ENCODE results near the gene GDPD3.

DNA sequence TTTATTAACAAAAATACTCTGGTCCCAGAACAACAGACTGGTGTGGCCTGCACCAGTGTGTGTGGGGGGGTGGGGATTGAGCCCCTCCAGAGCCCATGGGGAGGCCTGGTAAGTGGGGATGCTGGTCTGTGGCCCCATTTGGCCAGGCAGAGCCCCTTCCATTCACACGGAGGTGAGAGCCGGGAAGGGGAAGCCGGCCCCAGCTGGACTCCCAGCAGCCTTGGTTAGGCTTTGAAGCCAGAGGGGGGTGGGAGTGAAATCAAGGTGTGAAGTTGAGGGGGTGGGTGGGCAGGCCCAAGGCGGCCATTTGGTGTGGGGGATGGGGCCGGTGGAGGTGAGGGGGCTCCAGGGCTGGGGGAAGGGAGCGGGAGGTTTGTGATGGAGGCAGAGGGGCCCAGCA lies 27.5 kb downstream of the GDPD3 start:
- TF ChIP-seq, protein P1, sequence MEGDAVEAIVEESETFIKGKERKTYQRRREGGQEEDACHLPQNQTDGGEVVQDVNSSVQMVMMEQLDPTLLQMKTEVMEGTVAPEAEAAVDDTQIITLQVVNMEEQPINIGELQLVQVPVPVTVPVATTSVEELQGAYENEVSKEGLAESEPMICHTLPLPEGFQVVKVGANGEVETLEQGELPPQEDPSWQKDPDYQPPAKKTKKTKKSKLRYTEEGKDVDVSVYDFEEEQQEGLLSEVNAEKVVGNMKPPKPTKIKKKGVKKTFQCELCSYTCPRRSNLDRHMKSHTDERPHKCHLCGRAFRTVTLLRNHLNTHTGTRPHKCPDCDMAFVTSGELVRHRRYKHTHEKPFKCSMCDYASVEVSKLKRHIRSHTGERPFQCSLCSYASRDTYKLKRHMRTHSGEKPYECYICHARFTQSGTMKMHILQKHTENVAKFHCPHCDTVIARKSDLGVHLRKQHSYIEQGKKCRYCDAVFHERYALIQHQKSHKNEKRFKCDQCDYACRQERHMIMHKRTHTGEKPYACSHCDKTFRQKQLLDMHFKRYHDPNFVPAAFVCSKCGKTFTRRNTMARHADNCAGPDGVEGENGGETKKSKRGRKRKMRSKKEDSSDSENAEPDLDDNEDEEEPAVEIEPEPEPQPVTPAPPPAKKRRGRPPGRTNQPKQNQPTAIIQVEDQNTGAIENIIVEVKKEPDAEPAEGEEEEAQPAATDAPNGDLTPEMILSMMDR (IDR thresholded peaks at IDR 0.05): no peak
- no peak for TF ChIP-seq POLR2A (IDR thresholded peaks at IDR 0.05)

Data from breast epithelium (tissue), 3 donors.